HG03439 (cell line): ENCODE measurements around the gene ADAMTS17.

Experiments
- ATAC-seq: cut with Tn5 transposase; IDR thresholded peaks from one replicate; pipeline ENCODE4 v1.9.1; 2021; ENCODE audit warnings: mild to moderate bottlenecking, moderate library complexity; ENCODE audit not compliant: unreplicated experiment

ADAMTS17 gene

GRCh38 chr15:100279446-100279845 lies 62.3 kb downstream of the ADAMTS17 start:
- ATAC-seq, result no peak

GRCh38 chr15:100278596-100279380 lies 63.0 kb downstream of the ADAMTS17 start:
- no peak for ATAC-seq

- ATAC-seq, result no peak
These were observed 64.5 kb downstream of the ADAMTS17 start for GRCh38 chr15:100277087-100277855.

GRCh38 chr15:100276506-100276905 lies 65.3 kb downstream of the ADAMTS17 start:
- ATAC-seq, result no peak

GRCh38 chr15:100275641-100276040 lies 66.1 kb downstream of the ADAMTS17 start:
- no peak for ATAC-seq

- no peak for ATAC-seq
These were observed 71.9 kb downstream of the ADAMTS17 start for GRCh38 chr15:100269831-100270230.

GRCh38 chr15:100266166-100266565 lies 75.6 kb downstream of the ADAMTS17 start:
- ATAC-seq, result no peak

GRCh38 chr15:100265641-100266035 lies 76.1 kb downstream of the ADAMTS17 start:
- no peak for ATAC-seq

GRCh38 chr15:100264994-100265640 lies 76.7 kb downstream of the ADAMTS17 start:
- no peak for ATAC-seq

GRCh38 chr15:100263721-100264455 lies 77.9 kb downstream of the ADAMTS17 start:
- ATAC-seq, result no peak

- no peak for ATAC-seq
These were observed 78.7 kb downstream of the ADAMTS17 start for GRCh38 chr15:100263031-100263430.

GRCh38 chr15:100261302-100262240 lies 80.2 kb downstream of the ADAMTS17 start:
- no peak for ATAC-seq

GRCh38 chr15:100259266-100259665 lies 82.5 kb downstream of the ADAMTS17 start:
- no peak for ATAC-seq

- ATAC-seq, result no peak
These were observed 84.7 kb downstream of the ADAMTS17 start for GRCh38 chr15:100256970-100257650.

- no peak for ATAC-seq
These were observed 85.4 kb downstream of the ADAMTS17 start for GRCh38 chr15:100256101-100256969.

GRCh38 chr15:100255644-100256043 lies 86.1 kb downstream of the ADAMTS17 start:
- no peak for ATAC-seq

- ATAC-seq, result no peak
These were observed 87.1 kb downstream of the ADAMTS17 start for GRCh38 chr15:100254691-100255090.

GRCh38 chr15:100254285-100254684 lies 87.5 kb downstream of the ADAMTS17 start:
- no peak for ATAC-seq
